GM19467 (cell line): Measurements from ENCODE around the gene IRAK1.

Experiments
- ATAC-seq: cut with Tn5 transposase; IDR thresholded peaks from one replicate; pipeline ENCODE4 v1.9.1; 2021; ENCODE audit warnings: mild to moderate bottlenecking, moderate library complexity; ENCODE audit not compliant: unreplicated experiment

The IRAK1 gene

GRCh38 chrX:154043003-154043763, 23.5 kb upstream of the IRAK1 start:
- ATAC-seq: no peak

GRCh38 chrX:154040863-154041262, 21.2 kb upstream of the IRAK1 start:
- ATAC-seq: no peak

- no peak for ATAC-seq
Measured at GRCh38 chrX:154040307-154040756, 20.6 kb upstream of the IRAK1 start.

GRCh38 chrX:154039577-154039976, 19.9 kb upstream of the IRAK1 start:
- no peak for ATAC-seq

- ATAC-seq: no peak
Measured at GRCh38 chrX:154038656-154039055, 19.0 kb upstream of the IRAK1 start.

- ATAC-seq: no peak
Measured at GRCh38 chrX:154037754-154038153, 18.1 kb upstream of the IRAK1 start.

- no peak for ATAC-seq
Measured at GRCh38 chrX:154036513-154036912, 16.8 kb upstream of the IRAK1 start.

- no peak for ATAC-seq
Measured at GRCh38 chrX:154033848-154034247, 14.1 kb upstream of the IRAK1 start.

- ATAC-seq: no peak
Measured at GRCh38 chrX:154032653-154033052, 13.0 kb upstream of the IRAK1 start.

GRCh38 chrX:154032160-154032559, 12.5 kb upstream of the IRAK1 start:
- no peak for ATAC-seq

- no peak for ATAC-seq
Measured at GRCh38 chrX:154030715-154031305, 11.1 kb upstream of the IRAK1 start.

- ATAC-seq: no peak
Measured at GRCh38 chrX:154030266-154030665, 10.6 kb upstream of the IRAK1 start.

- no peak for ATAC-seq
Measured at GRCh38 chrX:154029439-154029838, 9.7 kb upstream of the IRAK1 start.

GRCh38 chrX:154028502-154029184, 8.9 kb upstream of the IRAK1 start:
- no peak for ATAC-seq

GRCh38 chrX:154027986-154028385, 8.3 kb upstream of the IRAK1 start:
- ATAC-seq: no peak

- no peak for ATAC-seq
Measured at GRCh38 chrX:154027022-154027402, 7.3 kb upstream of the IRAK1 start.

GRCh38 chrX:154026136-154027021, 6.7 kb upstream of the IRAK1 start:
- ATAC-seq: no peak

- ATAC-seq: no peak
Measured at GRCh38 chrX:154025230-154025629, 5.5 kb upstream of the IRAK1 start.

GRCh38 chrX:154024271-154024670, 4.6 kb upstream of the IRAK1 start:
- no peak for ATAC-seq

GRCh38 chrX:154023276-154024000, 3.7 kb upstream of the IRAK1 start:
- no peak for ATAC-seq
